Measurements from ENCODE around the gene SANBR. TPM values are rescaled to one million over a fixed set of nuclear protein-coding genes. Genes with fewer than 3 reads are reported as not detected.

Gene SANBR
- total RNA-seq, 3 donors from 2014 or later, result 9.9 to 15.2 (median 14.9) TPM

DNA sequence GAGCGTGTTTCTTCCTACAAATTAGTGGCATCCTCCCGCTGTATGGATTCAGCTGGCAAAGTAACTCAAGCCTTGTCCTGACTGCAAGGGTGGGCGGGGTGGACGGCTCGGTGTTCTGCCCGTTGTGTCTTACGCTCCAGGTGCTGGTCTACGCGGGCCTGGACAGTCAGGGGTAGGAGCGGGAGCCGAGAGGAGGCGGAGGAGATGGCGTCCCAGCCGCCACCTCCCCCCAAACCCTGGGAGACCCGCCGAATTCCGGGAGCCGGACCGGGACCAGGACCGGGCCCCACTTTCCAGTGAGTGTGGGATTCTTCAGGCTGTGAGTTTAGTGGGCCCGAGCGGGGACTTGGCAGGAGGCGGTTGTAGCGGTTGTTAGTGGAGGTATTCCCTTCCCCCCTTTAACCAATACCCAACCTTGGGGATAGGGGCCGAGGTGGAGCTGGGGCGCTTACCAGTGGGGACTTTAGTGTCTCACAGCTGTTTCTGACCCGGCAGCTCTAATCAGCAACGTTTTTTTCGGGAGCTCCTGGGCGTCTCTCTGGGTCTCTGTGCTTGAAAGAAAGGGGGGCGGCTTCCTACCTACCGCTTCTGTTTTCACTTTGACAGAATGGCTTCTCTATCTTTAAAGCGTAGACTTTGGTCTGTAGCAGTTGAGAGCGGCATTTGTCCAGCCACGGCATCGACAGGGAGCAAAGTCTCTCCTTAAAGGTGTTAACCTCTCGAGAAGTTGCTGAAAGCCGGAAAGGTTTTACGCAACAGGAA is 47.9 kb upstream of the SANBR start, which contains the start of the genes PEX13 and PUS10:
Gene PEX13, plus strand, starts transcription at position 165 of the 762 bp plus-strand sequence. Its CDS starts 40 bp downstream, at position 205.
Gene PUS10, minus strand, starts transcription at position 700 of the 762 bp plus-strand sequence. CDS start 6,365 bp downstream, outside the sequence.
- no peaks in the 10 kb centered on the region for H3K9me3 ChIP-seq
- intact Hi-C loops (cut with DNase I, micrococcal nuclease), result no loop called here
- TF ChIP-seq, protein P1, sequence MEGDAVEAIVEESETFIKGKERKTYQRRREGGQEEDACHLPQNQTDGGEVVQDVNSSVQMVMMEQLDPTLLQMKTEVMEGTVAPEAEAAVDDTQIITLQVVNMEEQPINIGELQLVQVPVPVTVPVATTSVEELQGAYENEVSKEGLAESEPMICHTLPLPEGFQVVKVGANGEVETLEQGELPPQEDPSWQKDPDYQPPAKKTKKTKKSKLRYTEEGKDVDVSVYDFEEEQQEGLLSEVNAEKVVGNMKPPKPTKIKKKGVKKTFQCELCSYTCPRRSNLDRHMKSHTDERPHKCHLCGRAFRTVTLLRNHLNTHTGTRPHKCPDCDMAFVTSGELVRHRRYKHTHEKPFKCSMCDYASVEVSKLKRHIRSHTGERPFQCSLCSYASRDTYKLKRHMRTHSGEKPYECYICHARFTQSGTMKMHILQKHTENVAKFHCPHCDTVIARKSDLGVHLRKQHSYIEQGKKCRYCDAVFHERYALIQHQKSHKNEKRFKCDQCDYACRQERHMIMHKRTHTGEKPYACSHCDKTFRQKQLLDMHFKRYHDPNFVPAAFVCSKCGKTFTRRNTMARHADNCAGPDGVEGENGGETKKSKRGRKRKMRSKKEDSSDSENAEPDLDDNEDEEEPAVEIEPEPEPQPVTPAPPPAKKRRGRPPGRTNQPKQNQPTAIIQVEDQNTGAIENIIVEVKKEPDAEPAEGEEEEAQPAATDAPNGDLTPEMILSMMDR (IDR thresholded peaks at IDR 0.05), result no peak
- H3K36me3 ChIP-seq (ENCODE audit: low read depth), result no peaks in the 10 kb centered on the region
- H3K4me1 ChIP-seq (ENCODE audit: low read depth), result peaks cover 29% of the 10 kb centered on the region
- ATAC-seq (peak; percentile 83), DNase-seq (peak; percentile 83 to 88 (median 84))
- H3K4me3 ChIP-seq, result peak within 1 kb of the TSS; percentile 62

DNA sequence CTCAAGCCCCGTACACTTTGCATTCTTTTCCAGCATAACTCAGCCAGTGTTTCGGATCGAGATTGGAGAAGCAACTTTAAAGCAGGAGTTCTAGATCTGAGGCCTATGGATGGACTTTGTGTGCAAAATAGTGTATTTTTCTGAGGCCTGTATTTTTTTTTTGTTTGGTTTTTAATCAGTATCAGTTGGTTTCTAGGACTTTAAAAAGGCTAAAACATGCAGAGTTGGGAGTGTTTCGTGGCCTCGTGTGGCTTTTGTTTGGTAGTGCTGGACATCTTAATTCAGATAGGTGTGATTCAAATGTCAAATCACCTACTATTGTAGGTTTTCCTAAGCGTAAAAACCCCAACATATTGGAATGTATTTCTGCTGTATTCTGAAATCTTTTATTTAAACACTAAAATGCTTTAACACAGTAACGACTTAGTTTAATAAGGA is 47.3 kb upstream of the SANBR start:
- Histone ChIP-seq H3K4me1 (ENCODE audit: low read depth) (peaks cover 29% of the 10 kb centered on the region), H3K9me3 (no peaks in the 10 kb centered on the region), H3K36me3 (ENCODE audit: low read depth) (no peaks in the 10 kb centered on the region), H3K4me3 (peak overlapping the region; percentile 62)
- intact Hi-C loops (cut with DNase I, micrococcal nuclease), result no loop called here
- TF ChIP-seq, protein P1 (IDR thresholded peaks at IDR 0.05), result no peak
- no peak for DNase-seq
- ATAC-seq, result no peak

DNA sequence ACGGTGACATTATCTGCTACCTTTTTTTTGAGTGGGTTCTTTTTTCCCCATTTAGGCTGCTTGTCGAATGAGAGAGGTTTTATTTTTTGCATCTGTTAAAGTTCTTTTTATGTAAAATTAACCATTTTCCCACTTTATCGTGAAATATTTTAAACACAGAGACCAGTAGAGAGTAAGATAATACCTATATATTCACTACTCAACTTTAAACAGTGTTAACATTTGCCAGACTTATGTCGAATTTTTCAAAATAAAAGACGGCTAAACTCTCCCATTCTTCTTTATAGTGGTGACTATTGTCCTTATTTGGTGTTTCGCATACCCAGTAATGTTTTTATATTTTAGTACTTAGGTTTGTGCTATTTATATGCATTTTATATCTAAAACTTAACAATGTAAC is 46.9 kb upstream of the SANBR start:
- TF ChIP-seq, protein P1 (IDR thresholded peaks at IDR 0.05), result no peak
- ATAC-seq (no peak), DNase-seq (no peak)
- Histone ChIP-seq H3K4me3 (no peak overlapping the region), H3K36me3 (ENCODE audit: low read depth) (no peaks in the 10 kb centered on the region), H3K9me3 (no peaks in the 10 kb centered on the region), H3K4me1 (ENCODE audit: low read depth) (peaks cover 29% of the 10 kb centered on the region)
- intact Hi-C loops (cut with DNase I, micrococcal nuclease), result no loop called here

DNA sequence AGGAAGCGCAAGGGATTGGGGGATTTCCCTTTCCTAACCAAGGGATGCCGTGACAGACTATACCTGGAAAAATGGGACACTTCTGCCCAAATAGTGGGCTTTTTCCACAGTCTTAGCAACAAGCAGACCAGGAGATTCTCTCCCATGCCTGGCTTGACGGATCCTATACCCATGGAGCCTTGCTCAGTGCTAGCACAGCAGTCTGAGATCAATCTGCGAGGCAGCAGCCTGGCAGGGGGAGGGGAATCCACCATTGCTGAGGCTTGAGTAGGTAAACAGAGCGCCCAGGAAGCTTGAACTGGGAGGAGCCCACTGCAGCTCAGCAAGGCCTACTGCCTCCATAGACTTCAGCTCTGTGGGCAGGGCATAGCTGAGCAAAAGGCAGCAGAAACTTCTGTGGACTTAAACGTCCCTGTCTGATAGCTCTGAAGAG is 44.4 kb upstream of the SANBR start:
- ATAC-seq, result no peak
- no peak for DNase-seq
- TF ChIP-seq, protein P1 (IDR thresholded peaks at IDR 0.05), result no peak
- no peaks in the 10 kb centered on the region for H3K9me3 ChIP-seq
- intact Hi-C loops (cut with DNase I, micrococcal nuclease), result no loop called here
- peaks cover 10% of the 10 kb centered on the region for H3K4me1 ChIP-seq (ENCODE audit: low read depth)
- H3K36me3 ChIP-seq (ENCODE audit: low read depth), result no peaks in the 10 kb centered on the region
- no peak overlapping the region for H3K4me3 ChIP-seq

DNA sequence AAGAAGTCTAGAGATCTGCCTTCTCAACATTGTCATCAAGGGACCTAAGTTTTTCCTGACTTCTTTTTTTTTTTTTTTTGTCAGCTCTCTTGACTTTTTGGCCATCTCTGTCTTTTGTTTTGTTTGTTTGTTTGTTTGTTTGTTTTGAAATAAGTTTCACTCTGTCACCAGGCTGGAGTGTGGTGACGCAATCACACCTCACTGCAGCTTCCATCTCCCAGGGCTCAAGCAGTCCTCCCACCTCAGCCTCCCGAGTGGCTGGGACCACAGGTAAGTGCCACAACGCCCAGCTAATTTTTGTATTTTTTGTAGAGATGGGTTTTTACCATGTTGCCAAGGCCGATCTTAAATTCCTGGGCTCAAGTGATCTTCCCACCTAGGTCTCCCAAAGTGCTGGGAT is 42.0 kb upstream of the SANBR start:
- DNase-seq (no peak), ATAC-seq (no peak)
- Histone ChIP-seq H3K4me1 (ENCODE audit: low read depth) (peaks cover 8% of the 10 kb centered on the region), H3K4me3 (no peak overlapping the region), H3K36me3 (ENCODE audit: low read depth) (no peaks in the 10 kb centered on the region), H3K9me3 (no peaks in the 10 kb centered on the region)
- TF ChIP-seq, protein P1 (IDR thresholded peaks at IDR 0.05), result no peak
- intact Hi-C loops (cut with DNase I, micrococcal nuclease), result no loop called here

All from mucosa of descending colon (tissue), 3 donors.